ENCODE results near the gene PNPLA2.

DNA sequence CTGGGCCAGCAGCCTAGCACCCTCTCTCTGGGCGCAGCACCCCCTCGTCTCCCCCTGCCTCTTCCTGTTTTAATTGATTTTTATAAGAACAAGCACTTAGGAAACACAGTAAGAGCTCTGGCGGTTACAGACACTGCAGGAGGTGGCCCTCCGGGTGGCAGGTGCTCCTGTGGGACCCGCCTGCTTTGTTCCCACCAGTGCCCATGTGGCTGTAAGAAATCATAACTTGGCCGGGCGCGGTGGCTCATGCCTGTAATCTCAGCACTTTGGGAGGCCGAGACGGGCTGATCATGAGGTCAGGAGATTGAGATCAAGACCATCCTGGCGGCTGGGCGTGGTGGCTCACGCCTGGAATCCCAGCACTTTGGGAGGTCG is 42.4 kb downstream of the PNPLA2 start:
- TF ChIP-seq, protein P1, sequence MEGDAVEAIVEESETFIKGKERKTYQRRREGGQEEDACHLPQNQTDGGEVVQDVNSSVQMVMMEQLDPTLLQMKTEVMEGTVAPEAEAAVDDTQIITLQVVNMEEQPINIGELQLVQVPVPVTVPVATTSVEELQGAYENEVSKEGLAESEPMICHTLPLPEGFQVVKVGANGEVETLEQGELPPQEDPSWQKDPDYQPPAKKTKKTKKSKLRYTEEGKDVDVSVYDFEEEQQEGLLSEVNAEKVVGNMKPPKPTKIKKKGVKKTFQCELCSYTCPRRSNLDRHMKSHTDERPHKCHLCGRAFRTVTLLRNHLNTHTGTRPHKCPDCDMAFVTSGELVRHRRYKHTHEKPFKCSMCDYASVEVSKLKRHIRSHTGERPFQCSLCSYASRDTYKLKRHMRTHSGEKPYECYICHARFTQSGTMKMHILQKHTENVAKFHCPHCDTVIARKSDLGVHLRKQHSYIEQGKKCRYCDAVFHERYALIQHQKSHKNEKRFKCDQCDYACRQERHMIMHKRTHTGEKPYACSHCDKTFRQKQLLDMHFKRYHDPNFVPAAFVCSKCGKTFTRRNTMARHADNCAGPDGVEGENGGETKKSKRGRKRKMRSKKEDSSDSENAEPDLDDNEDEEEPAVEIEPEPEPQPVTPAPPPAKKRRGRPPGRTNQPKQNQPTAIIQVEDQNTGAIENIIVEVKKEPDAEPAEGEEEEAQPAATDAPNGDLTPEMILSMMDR (IDR thresholded peaks at IDR 0.05), result no peak
- no peak for TF ChIP-seq EZH2 (IDR thresholded peaks at IDR 0.05)
